ENCODE measurements around the gene OTULINL.

DNA sequence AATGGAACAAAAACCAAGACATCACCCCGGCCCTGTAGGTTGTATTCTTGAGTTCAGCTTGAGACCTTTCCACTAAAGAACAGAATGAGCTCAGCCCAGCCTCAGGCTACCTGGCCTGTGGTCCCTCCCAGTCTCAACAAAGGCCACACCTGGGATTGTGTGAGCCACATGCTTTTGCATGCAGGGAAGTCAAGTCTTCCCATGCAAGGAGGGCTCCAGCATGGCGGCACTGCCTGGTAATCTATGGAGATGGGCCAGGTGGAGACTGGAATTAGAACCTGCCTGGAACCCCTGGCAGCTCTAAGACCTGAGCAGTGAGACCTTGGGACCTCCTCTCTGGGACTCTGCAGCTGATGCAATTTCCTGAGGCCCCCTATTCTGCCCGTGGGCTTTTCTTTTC, 49.4 kb upstream of the OTULINL start:
- TF ChIP-seq, protein P1, sequence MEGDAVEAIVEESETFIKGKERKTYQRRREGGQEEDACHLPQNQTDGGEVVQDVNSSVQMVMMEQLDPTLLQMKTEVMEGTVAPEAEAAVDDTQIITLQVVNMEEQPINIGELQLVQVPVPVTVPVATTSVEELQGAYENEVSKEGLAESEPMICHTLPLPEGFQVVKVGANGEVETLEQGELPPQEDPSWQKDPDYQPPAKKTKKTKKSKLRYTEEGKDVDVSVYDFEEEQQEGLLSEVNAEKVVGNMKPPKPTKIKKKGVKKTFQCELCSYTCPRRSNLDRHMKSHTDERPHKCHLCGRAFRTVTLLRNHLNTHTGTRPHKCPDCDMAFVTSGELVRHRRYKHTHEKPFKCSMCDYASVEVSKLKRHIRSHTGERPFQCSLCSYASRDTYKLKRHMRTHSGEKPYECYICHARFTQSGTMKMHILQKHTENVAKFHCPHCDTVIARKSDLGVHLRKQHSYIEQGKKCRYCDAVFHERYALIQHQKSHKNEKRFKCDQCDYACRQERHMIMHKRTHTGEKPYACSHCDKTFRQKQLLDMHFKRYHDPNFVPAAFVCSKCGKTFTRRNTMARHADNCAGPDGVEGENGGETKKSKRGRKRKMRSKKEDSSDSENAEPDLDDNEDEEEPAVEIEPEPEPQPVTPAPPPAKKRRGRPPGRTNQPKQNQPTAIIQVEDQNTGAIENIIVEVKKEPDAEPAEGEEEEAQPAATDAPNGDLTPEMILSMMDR (IDR thresholded peaks at IDR 0.05): no peak
- no peak for TF ChIP-seq ZFX (IDR thresholded peaks at IDR 0.05; ENCODE audit: borderline replicate concordance)
